DMS 273 (cell line): Measurements from ENCODE around the gene SDHA.
A peak's percentile ranks its signal among the peaks of the same experiment; 100 is the strongest.

Experiments used
- DNase-seq: peaks from one replicate; lab custom pipeline; 2025; ENCODE audit not compliant: unreplicated experiment; lab: John Stamatoyannopoulos, UW

The SDHA gene

DNA sequence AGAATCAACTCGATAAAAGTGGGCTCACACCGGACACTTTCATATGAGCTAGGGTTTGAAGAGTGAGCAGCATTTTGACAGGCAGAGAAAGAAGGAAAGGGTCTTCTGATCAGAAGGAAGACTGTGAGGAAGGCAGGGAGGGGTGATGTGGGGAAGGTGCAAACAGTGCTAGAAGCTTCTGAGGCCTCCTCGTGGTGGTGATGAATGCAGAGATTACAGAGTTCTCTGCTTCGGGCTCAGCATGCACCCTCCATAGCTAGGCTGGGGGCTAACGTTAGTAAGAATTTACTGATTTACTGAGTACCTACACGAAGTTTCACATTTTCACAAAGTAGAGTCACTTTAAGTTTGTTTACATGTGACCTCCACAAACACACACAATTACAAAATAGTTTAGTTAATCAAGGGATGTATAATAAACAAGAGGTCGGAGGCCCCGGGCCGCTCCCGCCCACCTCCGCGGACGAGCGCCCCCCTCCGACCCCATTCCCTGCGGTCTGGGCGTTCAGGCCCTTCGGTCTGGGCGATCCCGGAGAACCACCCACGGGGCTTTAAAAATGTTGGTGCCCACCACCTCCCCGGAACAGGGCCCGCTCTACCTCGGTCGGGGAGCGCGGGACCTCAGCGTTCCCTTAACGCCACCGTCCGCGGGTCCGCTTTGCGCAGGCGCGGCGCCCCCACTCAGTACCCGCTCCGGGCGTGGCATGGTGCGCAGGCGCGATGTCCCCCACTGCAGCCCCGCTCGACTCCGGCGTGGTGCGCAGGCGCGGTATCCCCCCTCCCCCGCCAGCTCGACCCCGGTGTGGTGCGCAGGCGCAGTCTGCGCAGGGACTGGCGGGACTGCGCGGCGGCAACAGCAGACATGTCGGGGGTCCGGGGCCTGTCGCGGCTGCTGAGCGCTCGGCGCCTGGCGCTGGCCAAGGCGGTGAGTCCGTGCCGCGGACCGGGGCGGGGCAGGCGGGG is at the start of gene SDHA, which contains the start of gene CCDC127:
Gene SDHA, plus strand, starts transcription at position 827 of the 963 bp plus-strand sequence. Its CDS starts 36 bp downstream, at position 863.
Gene CCDC127, minus strand, starts transcription at position 660 of the 963 bp plus-strand sequence. CDS start 1,304 bp downstream, outside the sequence.
- peak; percentile 97 for DNase-seq

DNA sequence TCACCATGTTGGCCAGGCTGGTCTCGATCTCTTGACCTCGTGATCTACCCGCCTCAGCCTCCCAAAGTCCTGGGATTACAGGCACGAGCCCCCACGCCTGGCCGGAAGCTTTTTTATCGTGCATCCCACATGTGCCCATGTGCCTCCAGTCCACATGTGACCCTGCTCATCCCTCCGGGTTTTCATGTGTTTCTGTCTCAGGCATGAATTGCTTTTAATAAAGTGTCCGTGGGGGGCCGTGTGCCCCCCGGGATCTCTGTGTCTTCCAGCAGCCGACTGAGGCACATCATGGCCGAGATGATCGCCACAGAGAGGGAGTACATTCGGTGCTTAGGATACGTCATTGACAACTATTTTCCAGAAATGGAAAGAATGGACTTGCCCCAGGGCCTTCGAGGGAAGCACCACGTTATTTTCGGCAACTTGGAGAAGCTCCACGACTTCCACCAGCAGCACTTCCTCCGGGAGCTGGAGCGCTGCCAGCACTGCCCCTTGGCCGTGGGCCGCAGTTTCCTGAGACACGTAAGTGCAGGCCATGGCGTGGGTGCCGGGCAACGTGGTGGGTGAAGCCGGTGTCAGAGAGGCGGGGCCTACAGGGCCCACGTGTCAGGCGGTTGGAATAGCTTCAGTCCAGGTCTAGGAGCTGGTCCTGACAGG is 48.9 kb upstream of the SDHA start:
- no peak for DNase-seq

DNA sequence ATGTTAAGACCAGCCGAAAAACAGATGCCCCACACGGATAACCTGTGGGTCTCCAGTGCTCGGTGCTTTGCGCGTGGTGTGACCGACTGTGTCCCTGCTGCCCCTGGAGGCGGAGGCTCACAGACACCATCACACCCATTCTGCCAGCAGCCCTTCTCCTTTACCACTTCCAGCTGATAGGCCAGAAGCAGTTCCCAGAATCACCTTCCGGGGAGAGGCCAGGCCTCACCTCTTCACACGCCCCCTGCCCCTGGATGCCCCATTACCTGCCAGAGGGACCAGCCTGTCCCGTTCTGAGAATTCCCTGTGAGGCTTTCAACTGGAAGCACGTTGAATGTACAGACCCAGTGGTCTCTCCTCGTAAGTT is 48.4 kb upstream of the SDHA start:
- DNase-seq = no peak

DNA sequence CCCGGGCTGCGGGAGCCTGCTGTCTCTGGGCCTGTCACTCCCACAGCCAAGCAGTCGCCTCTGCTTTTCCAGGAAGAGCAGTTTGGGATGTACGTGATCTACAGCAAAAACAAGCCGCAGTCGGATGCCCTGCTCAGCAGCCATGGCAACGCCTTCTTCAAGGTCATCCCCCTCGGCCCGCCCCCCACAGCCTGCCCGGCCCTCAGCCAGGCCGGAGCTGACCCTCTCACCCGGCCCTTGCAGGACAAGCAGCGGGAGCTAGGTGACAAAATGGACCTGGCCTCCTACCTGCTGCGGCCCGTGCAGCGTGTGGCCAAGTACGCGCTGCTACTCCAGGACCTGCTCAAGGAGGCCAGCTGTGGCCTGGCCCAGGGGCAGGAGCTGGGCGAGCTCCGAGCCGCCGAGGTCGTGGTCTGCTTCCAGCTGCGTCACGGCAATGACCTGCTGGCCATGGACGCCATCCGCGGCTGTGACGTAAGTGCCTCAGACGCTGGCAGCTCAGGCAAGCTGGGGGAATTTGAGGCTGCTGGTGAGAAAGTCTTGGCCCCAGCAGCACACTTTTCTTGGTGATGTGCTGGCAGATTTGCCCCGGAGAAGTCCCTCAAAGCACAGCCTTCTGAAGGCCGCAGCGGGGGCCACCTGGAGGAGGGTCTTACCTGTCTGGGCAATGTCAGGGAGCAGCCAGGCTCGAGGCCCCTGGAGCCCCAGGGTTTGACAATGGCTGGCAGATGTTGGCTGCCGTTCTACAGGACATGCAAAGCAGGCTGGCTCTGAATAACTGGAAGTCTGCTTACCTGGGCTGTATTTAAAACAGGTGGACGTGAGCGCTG is 46.9 kb upstream of the SDHA start:
- DNase-seq = no peak

DNA sequence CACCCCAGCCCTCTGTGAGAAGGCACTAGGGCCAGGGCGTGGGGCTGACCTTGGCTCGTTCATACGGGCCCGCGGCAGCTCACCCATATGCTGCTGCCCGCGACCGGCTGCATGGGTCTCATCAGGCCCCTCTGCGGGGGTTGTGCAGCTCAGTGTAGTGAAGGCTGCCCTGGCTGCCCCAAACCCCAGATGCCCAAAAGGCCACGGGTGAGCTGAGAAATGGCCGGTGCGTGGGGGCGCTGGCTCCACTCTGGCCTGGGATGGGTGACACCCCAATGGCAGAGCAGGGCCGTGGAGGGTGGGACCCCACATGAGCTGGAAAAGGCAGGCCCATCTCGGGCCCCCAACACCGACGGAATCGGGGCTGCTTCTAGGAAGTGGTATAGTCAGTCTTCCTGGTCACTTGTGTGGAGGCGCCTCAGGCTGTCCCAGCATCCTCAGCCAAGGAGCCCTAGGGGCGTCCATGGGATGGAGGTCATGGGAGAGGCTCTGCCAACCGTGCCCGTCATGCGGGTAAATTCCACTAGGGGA is 46.3 kb upstream of the SDHA start:
- no peak for DNase-seq

DNA sequence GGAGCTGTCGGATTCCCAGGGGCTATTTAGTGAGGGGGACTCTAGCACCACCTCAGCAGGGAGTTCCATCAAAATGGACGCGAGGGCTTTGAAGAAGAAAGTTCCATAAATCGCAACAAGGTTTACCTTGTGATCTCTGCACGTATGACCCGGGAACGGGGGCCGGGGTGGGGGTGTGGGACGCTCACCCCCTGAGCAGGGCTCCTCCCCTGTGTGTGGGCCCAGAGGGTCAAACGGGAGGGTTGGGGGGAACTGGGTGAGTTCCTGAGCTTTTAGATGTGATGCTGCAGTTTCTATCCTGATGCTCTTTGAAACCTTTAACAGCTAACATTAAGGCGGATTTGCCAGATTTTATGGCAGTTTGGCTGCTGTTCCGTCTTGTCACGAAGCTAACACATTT is 45.7 kb upstream of the SDHA start:
- DNase-seq = no peak

DNA sequence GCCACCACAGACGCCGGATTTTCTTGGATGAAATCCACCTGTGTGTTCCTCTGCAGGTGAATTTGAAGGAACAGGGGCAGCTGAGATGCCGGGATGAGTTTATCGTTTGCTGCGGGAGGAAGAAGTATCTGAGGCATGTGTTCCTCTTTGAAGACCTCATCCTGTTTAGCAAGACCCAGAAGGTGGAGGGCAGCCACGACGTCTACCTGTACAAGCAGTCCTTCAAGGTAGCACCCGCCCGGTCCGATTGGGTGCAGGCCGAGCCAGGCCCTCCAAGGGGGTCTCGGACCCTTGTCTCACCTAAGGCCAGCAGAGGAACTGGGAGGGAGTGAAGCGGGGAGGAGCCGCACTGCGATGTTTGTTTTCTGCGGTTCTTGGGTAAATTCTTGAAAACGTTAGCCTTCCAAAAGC is 45.3 kb upstream of the SDHA start:
- no peak for DNase-seq

DNA sequence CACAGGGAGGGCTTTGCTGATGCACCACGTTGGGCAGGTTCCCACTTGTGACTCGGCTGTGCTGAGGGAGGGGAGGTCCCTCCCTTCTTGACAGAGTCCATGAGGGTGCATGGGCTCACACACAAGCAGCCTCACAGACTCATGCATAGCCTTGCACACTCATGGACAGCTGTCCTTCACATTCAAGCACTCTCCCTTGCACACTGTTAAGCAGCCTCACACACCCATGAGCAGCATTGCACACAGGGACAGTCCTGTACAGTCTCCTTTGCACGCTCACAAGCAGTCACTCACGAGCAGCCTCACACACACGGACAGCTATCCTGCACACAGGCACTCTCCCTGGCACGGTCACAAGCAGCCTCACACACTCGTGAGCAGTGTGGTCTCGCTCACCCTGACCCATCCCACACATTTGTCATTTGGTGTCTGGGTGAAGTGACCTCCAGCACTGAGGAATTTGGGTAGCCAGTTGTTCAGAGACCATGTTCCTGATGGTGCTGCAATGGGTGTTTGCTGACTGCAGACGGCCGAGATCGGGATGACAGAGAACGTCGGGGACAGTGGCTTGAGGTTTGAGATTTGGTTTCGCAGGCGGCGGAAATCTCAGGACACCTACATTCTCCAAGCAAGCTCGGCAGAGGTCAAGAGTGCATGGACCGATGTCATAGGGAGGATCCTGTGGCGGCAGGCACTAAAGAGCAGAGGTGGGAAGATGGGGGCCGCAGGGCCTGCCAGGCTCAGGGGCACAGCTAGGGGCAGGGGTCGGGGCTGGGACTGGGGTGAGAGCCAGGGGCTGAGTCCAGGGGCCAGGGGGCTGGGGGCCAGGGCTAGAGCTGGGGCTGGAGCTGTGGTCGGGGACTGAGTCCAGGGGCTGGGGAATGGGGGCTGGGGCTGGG is 44.5 kb upstream of the SDHA start:
- DNase-seq = no peak

DNA sequence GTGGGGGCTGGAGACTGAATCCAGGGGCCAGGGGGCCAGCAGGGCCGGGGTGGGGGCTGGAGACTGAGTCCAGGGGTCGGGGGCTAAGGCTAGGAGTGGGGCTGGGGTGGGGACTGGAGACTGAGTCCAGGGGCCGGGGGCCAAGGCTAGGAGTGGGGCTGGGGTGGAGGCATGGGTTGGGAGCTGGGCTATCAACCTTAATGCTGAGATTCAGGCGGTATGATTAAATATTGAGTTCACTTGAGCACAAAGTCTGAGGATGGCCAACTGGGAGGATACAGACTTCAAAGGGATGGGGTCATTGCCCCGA is 43.9 kb upstream of the SDHA start:
- DNase-seq = no peak

DNA sequence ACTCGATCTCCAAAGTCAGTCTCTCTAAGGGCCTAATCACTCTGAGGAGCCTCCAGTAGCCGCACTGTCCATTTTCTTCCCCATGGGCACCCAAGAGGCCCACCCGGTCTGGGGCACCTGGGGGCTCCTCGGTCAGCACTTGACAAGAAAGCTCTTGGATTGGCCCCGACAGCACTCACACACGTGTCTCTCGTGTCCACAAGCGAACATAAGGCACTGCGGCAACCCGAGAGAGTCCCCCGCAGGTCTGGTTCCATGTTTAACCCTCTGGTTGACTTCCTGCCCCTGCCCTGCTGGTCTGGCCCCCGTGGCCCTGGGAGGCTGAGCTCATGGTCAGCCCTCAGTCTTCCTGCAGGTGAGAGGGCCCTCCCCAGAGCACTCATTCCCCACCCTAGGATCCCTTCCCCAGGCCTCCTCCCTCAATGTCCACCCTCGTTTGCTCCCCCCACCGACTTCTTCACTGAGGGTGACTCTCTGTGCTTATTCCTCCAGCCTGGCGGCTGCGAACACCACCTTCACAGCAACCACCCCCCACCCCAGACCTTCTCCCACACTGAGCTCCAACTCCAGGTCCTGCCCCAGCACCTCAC is 43.1 kb upstream of the SDHA start:
- DNase-seq = no peak

DNA sequence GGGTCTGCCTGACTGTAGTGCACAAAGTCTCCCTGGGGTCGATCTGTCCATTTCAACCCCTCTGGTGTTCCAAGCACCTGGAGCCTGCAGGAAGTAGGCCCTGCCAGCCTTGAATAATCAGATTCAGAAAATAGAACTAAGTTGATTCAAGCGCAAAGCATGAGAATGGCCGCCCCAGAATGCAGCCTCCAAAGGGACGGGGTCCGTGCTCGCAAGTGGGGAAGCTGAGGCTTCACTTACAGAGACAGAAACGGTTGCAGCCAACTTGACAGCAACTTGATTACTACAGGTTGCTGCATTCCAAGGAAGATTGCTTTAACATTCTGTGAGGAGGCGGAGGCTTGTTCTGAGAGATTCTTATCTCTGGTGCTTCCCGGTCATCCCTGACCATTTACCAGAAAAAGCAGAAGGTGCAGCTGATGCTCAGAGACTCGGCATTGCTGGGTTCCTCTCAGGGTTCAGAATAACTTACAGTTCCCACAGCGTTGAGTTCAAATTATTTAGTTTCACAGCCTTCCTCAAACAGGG is 41.8 kb upstream of the SDHA start:
- DNase-seq = no peak

DNA sequence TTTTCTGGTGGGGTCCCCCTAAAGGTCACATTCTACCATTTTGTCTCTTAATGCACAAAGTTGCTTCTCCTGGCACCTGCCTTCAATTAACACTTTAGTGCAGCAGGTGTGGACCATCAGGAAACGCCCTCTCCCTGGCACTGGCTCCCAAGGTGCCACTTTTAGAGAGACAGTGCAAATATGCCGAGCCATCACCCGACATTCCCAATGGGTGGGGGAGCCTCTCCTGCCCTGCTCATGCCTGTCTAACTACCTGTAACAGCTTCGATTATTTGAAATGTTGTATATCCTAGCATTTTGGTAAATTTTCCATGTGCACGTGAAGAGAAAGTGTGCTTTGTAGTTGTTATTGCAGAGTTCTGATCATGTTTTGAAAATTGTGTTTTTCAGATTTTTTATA is 40.0 kb upstream of the SDHA start:
- DNase-seq = no peak

DNA sequence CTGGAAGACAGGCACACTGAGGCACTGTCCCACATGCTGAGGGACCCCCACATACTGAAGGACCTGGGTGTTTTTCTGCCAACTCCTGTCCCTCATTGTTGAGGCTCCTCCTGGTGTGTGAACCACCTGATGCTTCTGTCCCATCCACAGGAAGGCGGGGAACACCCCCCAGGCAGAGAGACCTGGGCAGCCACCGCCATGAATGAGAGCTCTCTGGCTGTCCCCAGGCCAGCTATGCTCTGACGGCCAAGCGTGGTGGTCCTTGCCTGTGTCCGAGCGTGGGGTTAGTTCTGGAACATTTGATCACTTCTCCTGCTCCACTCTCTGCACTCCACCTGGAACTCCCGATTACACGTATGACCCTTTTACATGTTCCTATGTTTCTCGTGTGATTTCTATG is 38.7 kb upstream of the SDHA start:
- no peak for DNase-seq

DNA sequence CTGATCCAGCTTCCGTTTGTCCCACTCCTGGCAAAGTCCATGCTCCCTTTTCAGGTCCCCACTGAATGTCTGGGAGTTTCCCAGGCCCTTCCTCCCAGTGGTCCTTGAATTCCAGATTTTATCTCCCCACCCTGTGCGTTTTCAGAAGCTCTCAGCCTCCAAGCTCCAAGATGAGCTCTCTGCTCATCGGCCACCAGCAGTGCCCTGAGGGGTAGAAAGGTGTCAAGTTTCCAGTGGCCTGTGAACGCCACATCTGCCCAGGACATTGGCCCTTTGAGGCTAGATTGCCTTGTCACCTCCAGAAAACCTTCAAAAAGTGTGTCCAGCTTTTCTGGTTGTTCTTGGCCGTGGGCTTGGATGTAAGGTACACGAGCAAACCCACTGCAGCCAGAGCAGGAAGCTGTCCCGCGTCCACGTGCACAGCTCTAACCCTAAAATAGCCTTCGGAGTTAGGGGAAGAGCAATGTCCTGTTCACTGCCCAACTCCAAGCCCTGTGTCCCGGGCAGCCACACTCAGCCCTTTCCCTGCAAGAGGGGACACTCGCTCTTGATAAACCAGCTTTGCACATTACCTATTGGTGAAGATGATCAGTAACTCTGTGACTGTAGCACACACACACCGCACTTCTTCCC is 37.7 kb upstream of the SDHA start:
- DNase-seq = no peak

DNA sequence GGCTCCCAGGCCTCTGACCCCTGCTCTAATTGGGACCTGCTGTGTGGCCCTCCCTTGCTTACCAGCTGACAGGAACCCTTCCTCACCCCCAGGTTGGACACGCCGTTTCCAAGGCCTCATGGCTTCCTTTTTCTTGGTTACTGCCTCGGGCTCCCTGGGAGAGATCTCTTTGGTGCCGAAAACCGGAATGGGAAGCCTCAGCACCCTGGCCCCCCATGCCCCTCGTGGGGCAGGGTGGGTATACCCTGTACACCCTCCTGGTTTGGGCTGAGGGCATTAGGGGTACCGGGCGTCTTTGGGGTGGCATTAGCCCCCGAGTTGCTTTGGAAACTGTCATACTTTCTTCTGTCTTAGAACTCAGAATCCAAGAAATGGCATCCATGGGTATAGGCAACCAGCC is 37.0 kb upstream of the SDHA start:
- no peak for DNase-seq

DNA sequence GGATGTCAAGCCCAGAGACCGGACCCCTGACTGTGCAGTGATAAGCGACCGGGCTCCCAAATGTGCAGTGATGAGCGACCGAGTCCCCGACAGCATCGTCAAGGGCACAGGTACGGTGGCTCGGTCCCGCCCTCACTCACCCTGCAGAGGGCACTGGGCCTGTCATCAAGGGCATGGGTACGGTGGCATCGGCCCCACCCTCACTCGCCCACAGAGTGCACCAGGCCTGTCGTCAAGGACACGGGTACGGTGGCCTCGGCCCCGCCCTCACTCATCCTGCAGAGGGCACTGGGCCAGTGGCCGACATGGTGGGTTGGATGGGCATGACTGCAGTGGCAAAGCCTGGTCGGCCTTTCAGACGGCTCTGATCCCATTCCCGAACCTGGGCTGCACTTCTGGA is 36.6 kb upstream of the SDHA start:
- no peak for DNase-seq

DNA sequence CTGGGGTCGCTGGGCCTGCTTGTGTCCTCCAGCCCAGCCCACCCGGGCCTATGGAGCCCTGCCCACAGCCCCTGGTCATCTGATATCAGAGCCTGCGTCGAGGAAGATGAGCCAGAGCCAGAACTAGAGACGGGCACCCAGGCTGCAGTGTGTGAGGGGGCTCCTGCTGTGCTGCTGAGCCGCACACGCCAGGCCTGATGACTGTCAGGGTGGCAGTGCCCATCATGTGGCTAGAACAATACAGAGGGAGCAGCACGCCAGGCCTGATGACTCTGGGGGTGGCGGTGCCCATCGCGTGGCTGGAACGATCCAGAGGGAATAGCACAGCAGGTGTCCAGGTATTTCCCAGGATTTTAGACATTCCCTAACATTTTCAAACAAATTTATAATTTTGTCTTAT is 36.0 kb upstream of the SDHA start:
- no peak for DNase-seq

DNA sequence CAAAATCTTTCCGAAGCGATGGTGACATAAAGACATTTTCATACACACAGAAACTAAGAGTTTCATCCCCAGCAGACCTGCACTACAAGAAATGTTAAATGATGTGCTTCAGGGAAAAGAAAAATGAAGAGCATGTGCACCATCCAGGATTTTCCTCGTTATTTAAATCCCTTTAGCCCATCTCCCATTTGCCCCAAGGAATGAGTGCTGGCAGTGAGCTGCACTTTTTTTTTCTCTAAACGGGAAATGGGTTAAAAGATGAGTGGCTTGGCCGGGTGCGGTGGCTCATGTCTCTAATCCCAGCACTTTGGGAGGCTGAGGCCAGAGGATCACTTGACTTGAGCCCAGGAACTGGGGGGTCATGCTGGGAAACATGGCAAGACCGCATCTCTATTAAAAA is 33.6 kb upstream of the SDHA start:
- DNase-seq = no peak
